LNCaP clone FGC (cell line): ENCODE results near the gene RECQL.

ENCODE experiments used
- DNase-seq: peaks from one replicate; pipeline ENCODE4 v3.0.0-alpha.2; 2011; ENCODE audit warnings: low read depth
- H3K4me3 ChIP-seq: 2 replicates; pipeline ENCODE4 v1.5.1; 2011; ENCODE audit warnings: mild to moderate bottlenecking, low read depth, low read length, control low read depth
- CTCF ChIP-seq: IDR thresholded peaks from 2 replicates; pipeline ENCODE4 v1.5.1; 2012; ENCODE audit warnings: mild to moderate bottlenecking; ENCODE audit not compliant: control insufficient read depth, insufficient read depth; ENCODE audit errors: extremely low read depth

The RECQL gene

GRCh38 chr12:21501258-21502163 is at the start of gene RECQL, which contains the start of gene GOLT1B:
RECQL (minus strand) TSS chr12:21501635; CDS start chr12:21499570, 2,065 bp downstream.
GOLT1B (plus strand) TSS chr12:21501789; CDS start chr12:21501924, 135 bp downstream.
- H3K4me3 ChIP-seq: peak within 1 kb of the TSS; percentile 90
- peak; percentile 97 for DNase-seq
- TF ChIP-seq CTCF: no peak

DNA sequence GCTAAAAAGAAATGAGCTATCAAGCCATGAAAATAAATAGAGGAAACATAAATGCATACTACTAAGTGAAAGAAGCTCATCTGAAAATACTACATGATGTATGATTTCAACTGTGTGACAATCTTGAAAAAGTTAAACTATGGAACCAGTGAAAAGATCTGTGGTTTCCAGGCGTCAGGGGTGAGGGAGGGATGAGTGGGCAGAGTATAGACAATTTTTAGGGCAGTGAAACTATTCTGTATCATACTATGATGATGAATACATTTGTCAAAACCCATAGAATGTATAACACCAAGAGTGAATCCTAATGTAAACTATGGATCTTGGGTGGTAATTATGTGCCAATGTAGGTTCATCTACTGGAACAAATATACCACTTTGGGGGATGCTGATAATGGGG is 46.0 kb upstream of the RECQL start:
- no peak for DNase-seq
- no peak overlapping the region for H3K4me3 ChIP-seq
- no peak for TF ChIP-seq CTCF

- H3K4me3 ChIP-seq: no peak overlapping the region
- TF ChIP-seq CTCF: no peak
- no peak for DNase-seq
Observed at GRCh38 chr12:21546716-21547115, 45.3 kb upstream of the RECQL start.

DNA sequence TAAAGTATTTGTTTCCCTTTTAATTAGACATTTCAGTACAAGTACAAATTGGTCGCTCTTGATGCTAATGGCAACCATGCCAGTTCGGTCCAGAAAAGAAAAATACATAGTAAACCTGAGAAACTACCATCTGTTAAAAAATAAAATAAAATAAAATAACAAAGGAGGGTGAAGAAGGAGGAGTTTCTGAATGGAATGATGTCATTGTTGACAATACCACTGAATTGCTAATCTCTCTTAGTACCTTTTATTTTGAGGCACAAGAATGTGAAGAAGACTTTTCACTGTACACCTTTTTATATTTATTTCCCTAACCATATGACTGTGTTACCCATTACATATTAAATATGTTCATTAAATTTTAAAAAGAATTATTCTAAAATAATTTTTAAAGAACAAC is 44.1 kb upstream of the RECQL start:
- TF ChIP-seq CTCF: no peak
- DNase-seq: no peak
- no peak overlapping the region for H3K4me3 ChIP-seq

- no peak overlapping the region for H3K4me3 ChIP-seq
- TF ChIP-seq CTCF: no peak
- DNase-seq: no peak
Observed at GRCh38 chr12:21543151-21543550, 41.7 kb upstream of the RECQL start.

DNA sequence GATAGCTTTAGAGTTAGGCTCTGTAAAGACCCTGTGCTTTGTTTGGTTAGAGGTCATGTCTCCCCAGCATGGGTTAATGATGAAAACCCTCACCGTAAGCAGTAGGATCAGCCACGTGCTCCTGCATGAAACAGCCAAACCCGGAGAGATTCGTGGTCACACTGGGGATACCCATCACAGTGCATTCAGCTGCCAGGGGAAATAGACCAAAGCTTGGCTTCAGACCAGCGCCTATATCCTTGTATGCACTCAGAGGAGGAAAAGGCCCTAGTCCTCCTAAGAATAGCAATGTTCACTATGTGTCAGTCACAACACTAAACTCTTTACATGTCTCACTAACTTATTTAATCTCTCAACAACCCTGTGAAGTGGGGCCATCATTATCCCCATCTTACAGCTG is 41.0 kb upstream of the RECQL start:
- DNase-seq: no peak

More for the DNA sequence above, 41.0 kb upstream of the RECQL start:
- TF ChIP-seq CTCF: no peak
- no peak overlapping the region for H3K4me3 ChIP-seq
